ENCODE results near the gene CRIP2.

CRIP2 gene

DNA sequence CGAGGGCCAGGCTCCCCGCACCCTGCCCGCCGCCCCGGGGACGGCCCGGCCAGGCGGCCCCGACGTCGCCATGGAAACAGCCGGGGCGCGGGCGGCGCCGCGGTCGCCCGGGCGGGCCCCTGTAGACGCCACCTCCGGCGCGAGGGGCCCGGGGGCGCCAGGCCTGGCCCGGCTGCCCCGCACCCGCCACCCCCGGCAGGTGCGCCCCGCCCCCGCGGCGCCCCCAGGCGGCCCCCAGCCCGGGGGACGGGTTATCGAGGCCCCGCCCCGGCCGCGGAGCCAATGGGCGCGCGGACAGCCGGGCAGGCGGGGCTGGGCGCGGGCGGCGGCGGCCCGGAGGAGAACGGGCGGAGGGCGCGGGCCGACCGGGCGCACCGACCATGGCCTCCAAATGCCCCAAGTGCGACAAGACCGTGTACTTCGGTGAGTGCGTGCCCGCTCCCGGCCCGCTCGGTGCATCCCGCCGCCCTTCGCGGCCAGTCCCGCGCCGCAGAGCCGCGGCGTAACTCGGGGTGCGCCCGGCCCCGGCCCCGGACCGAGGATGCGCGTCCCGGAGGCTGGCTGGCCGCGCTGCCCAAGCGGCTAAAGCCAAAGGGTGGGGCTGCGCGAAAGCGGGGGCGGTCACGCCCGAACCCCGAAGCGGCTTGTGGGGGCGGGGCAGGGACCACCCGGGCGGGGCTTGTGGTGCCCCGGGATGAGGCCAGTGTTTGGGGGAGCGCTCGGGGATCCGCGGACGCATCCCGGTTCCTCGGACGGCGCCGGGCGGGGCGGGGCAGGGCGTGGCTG is at the start of gene CRIP2:
Gene CRIP2 (plus strand): TSS at position 339 of the 786 bp plus-strand sequence. CDS start 42 bp downstream, at position 381.
- DNase-seq: peak; percentile 52

GRCh38 chr14:105424861-105425260 is 49.8 kb upstream of the CRIP2 start:
- DNase-seq: no peak

DNA sequence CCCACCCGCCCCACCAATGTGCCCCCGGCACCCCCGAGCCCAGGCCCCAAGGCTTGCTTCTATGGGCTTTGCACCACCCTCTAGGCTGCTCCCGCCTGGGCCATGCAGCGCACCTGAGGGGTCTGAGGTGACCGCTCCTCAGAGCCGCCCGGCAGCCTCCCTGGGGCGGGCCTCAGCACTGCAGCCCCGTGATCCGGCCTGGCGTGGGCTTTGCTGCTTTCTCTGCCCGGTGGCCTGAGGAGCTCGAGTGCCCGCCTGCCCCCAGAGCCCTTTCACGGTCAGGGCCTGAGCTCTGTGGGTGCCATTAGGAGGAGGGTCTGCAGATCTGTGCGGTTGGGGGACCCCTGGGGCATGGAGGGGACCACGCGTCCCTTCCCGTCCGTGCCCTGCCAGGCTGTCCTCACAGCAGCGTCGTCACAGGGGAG is 48.8 kb upstream of the CRIP2 start:
- no peak for DNase-seq

- DNase-seq: no peak
These were observed 48.0 kb upstream of the CRIP2 start for GRCh38 chr14:105426416-105427130.

DNA sequence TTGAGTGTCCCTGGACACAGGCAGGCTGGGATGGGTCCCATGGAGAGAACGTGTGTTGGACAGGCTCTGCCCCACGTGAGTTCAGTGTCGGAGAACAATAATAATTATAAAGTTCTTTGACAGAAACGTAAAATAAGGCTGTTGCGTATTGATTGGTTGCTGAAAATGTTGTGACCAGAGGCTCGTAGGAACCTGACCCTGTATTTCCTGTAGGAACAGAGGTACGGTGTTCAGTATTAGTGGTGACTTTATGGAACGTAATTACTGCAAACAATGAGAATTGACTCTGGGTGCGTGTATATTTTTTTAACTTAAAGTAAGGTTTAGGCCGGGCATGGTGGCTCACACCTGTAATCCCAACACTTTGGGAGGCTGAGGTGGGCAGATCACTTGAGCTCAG is 47.2 kb upstream of the CRIP2 start:
- no peak for DNase-seq

DNA sequence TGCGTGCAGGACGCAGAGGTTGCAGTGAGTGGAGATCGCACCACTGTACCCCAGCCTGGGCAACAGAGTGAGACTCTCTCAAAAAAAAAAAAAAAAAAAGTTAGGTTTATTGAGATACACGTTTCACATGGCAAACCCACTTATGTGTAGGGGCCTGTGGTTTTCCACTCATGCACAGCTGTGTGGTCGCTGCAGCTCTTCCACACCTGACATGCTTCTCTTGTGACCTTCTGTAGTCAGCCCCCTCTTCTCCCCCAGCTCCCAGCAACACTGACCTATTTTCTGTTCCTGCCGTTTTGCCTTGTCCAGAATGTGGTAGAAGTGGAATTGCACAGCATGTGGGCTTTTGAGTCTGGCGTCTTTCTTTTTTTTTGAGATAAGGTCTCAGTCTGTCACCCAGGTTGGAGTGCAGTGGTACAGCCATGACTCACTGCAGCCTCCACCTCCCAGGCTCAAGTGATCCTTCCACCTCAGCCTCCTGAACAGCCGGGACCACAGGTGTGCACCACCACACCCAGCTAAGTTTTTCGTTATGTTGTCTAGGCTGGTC is 46.6 kb upstream of the CRIP2 start:
- DNase-seq: no peak

DNA sequence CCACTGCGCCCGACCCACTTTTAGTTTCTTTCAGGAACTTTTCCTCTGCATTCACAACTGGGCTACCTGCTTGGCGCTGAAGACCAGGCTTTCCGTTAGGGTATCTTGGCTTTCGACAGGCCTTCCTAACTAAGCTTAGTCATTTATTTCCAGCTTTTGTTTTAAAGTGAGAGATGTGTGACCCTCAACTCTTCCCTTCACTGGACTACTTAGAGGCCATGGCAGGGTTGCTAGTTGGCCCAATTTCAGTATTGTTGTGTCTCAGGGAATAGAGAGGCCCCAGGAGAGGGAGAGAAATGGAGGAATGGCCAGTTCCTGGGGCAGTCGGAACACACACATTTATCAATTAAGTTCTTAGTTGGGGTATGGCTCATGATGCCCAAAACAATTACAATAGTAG is 44.6 kb upstream of the CRIP2 start:
- DNase-seq: no peak

DNA sequence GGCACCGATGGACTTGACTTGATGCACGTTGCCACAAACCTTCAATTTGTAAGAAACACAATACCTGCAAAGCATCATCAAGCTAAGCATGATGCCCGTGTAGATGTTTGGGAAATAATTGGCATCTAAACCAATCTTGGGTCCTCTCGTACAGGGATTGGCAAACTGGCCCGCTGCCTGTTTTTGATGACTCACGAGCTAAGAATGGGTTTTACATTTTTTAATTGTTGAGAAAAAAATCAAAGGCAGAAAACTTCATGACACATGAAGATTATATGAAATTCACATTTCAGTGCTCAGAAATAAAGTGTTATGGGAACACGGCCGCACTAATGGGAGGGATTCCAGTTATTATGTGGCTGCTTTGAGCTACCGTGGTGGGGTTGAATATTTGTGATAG is 44.1 kb upstream of the CRIP2 start:
- DNase-seq: peak; percentile 83

GRCh38 chr14:105431256-105431655 is 43.4 kb upstream of the CRIP2 start:
- no peak for DNase-seq

- DNase-seq: no peak
These were observed 42.0 kb upstream of the CRIP2 start for GRCh38 chr14:105432657-105433056.

- no peak for DNase-seq
These were observed 41.4 kb upstream of the CRIP2 start for GRCh38 chr14:105433161-105433605.

GRCh38 chr14:105436402-105436801 is 38.2 kb upstream of the CRIP2 start:
- no peak for DNase-seq

DNA sequence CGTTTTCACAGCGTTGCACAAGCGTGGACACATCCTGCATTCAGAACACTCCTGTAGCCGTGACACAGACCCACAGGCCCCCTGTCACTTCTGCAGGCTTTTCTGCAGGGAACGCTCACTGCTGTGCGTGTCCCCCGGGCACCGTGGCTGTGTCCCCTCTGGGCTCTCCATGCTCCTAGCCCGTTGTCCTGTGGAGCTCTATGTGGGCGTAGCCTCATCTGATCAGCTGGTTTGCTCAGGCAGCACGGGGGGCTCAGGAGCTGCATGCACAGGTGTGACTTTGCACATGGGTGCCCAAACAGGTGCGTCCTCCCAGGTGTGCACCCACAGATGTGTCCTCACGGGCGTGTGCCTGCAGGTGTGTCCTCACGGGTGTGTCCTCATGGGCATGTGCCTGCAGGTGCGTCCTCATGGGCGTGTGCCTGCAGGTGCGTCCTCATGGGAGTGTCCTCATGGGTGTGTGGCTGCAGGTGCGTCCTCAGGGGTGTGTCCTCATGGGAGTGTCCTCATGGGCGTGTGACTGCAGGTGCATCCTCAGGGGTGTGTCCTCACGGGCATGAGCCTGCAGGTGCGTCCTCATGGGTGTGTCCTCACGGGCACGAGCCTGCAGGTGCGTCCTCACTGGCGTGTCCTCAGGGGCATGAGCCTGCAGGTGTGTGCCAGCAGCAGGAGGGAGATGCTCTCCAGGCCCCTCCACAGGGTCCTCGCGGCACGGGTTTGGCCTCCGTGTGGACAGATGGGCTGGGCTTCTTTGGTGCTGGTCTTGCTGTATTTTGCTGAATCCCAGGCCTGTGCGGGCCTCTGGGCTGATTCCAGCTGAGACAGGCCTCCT is 37.5 kb upstream of the CRIP2 start:
- DNase-seq: no peak

- no peak for DNase-seq
These were observed 36.7 kb upstream of the CRIP2 start for GRCh38 chr14:105437723-105438500.

DNA sequence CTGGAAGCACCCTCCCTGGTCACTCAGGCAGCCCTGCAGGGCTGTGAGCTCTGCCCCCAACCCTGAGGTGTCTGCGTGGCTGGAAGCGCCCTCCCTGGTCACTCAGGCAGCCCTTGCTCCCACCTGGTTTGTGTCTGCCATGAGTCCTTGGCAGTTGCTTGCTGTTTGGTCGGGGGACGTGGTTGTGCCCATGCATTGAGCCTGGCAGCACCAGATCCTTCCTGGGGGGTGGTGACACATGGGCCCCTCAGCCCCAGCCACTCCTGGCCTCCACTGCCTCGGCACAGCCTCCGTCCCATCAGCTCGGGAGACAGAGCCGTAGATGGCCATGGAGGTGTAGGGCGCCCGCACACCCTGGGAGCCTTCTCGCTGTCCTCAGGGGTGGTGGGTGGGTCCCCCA is 35.4 kb upstream of the CRIP2 start:
- no peak for DNase-seq

DNA sequence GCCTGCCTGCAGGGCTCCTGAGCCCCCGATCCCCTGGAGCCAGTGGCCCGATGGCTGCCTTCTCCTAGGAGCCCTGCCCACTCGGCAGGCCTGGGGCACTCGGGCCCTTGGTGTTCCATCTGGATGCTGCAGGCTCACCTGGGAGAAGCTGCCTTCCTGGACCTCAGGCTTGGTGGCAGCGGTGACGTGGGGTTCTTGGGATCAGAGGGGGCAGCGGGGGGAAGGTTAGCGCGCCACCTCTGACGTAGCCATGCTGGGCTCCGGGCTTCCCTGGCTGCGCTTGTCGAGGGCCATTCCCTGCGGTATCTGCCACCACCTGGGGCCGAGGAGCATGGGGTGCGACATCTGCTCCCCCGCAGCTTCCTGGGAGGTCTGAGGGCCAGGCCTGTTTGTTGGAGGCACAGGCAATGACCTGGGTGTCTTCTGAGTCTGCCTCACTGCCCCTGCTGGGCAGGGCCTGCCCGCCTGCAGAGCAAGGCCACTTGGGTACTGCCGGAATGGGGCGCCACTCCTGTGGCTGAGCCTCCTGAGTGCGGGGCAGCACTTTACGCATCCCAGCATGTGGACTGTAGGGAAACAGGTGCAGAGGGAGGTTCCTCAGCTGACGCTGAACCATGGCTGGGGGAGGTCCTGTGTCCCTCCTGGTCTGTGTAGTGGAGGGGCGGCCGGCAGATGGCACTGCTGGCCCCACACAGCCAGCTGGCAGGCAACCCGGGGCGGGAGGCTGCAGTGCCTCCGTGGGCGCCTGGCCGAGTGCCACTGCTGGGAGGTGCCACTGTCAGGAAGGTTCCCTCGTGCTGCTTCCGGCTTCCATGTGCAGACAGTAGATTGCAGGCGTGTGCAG is 34.7 kb upstream of the CRIP2 start:
- DNase-seq: no peak

GRCh38 chr14:105440554-105440900 is 34.1 kb upstream of the CRIP2 start:
- DNase-seq: no peak

DNA sequence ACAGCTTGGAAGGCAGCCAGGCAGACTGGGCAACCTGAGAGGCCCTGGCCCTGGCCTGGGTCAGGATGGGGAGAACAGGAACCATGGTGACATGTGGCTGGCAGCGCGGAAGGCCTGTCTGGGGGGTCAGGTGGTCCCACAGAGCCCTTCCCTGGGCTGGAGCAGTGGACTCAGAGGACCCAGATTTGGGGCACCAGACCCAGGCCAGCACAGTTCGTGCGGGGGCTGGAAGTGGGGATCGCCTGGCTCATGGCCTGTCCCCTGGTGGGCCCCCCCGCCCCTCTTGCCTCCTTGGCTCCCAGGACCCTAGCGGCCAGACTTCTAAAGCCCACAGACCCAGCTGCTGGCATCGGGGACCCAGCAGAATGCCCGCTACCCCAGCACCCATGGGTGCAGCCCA is 33.6 kb upstream of the CRIP2 start:
- no peak for DNase-seq

GRCh38 chr14:105442125-105442524 is 32.5 kb upstream of the CRIP2 start:
- no peak for DNase-seq

- no peak for DNase-seq
These were observed 31.8 kb upstream of the CRIP2 start for GRCh38 chr14:105442834-105443233.

DNA sequence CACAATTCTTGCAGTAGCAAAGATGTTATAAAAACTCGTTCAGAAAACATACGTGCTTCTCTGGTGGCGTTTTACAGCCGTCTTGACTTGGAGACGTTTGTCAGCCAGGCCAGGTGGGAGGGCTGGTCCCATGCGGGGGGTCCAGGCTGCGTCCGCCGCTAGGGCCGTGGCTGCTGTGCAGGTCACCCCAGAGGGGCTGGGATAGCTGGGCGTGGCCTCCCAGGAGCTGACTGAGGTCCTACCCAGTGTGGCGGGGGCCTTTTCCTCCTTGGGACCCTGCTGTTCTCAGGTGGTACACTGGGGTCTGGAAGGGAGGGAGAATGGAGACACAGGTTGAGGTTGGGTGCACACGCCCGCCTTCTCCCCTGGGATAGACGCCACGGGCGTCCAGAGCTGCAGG is 29.8 kb upstream of the CRIP2 start:
- no peak for DNase-seq

All from NCI-H226 (cell line).